Mesenchymal stem cell (in vitro differentiated cells and primary cell): ENCODE results near the gene ZNF33B.
A peak's percentile ranks its signal among the peaks of the same experiment; 100 is the strongest.

Experiments used
- DNase-seq: peaks from one replicate; pipeline ENCODE4 v3.0.0-alpha.2; 2013
- H2AFZ ChIP-seq: one replicate; pipeline ENCODE4 v1.6.1; 2013; ENCODE audit warnings: low read depth, mild to moderate bottlenecking, control low read depth, inconsistent platforms, low read length, moderate library complexity
- H2AK5ac ChIP-seq: 2 replicates; pipeline ENCODE4 v1.6.1; 2013; ENCODE audit warnings: low read length, moderate library complexity, mild to moderate bottlenecking, inconsistent platforms; ENCODE audit not compliant: severe bottlenecking
- H2BK120ac ChIP-seq: one replicate; pipeline ENCODE4 v1.6.1; 2013; ENCODE audit warnings: low read depth, mild to moderate bottlenecking, inconsistent platforms, low read length, moderate library complexity
- H2BK12ac ChIP-seq, 2 experiments: one replicate each; pipeline ENCODE4 v1.6.1; 2013; ENCODE audit warnings: inconsistent platforms in 2 of 2, low read length in 2 of 2, mild to moderate bottlenecking in 2 of 2, moderate library complexity in 2 of 2, control low read depth in 1 of 2
- H2BK15ac ChIP-seq: one replicate; pipeline ENCODE4 v1.6.1; 2013; ENCODE audit warnings: mild to moderate bottlenecking, low read depth, inconsistent platforms; ENCODE audit not compliant: poor library complexity, severe bottlenecking
- H2BK5ac ChIP-seq: 2 replicates; pipeline ENCODE4 v1.6.1; 2013; ENCODE audit warnings: low read depth, mild to moderate bottlenecking, low read length, control low read depth, inconsistent platforms; ENCODE audit not compliant: poor library complexity, severe bottlenecking
- H3K14ac ChIP-seq, 2 experiments: one replicate each; pipeline ENCODE4 v1.6.1; 2013; ENCODE audit warnings: inconsistent platforms in 2 of 2, low read length in 2 of 2, control low read depth in 1 of 2, mild to moderate bottlenecking in 1 of 2, moderate library complexity in 1 of 2
- H3K18ac ChIP-seq, 2 experiments: one replicate each; pipeline ENCODE4 v1.6.1; 2013; ENCODE audit warnings: inconsistent platforms in 2 of 2, low read length in 2 of 2, control low read depth in 1 of 2, low read depth in 1 of 2, mild to moderate bottlenecking in 1 of 2
- H3K23ac ChIP-seq, 2 experiments: one replicate each; pipeline ENCODE4 v1.6.1; 2013; ENCODE audit warnings: inconsistent platforms in 2 of 2, low read length in 2 of 2, mild to moderate bottlenecking in 2 of 2, moderate library complexity in 2 of 2, control low read depth in 1 of 2
- H3K27ac ChIP-seq: 2 replicates; pipeline ENCODE4 v1.5.1; 2013; ENCODE audit warnings: mild to moderate bottlenecking, moderate library complexity, low read length, control low read depth, inconsistent platforms; ENCODE audit not compliant: poor library complexity, severe bottlenecking
- H3K27me3 ChIP-seq, 2 experiments: 2 replicates each; pipeline versions ENCODE4 v1.6.1 to v1.7.0; 2013; ENCODE audit warnings: low read length in 2 of 2, mild to moderate bottlenecking in 2 of 2, moderate library complexity in 2 of 2, control low read depth in 1 of 2, inconsistent platforms in 1 of 2; ENCODE audit not compliant: control insufficient read depth in 1 of 2, insufficient read depth in 1 of 2
- H3K36me3 ChIP-seq, 2 experiments: 2 replicates each; pipeline versions ENCODE4 v1.6.1 to v1.7.0; 2013; ENCODE audit warnings: low read length in 2 of 2, control low read depth in 1 of 2, inconsistent platforms in 1 of 2, low read depth in 1 of 2, mild to moderate bottlenecking in 1 of 2; ENCODE audit not compliant: insufficient read depth in 2 of 2, control insufficient read depth in 1 of 2
- H3K4ac ChIP-seq, 2 experiments: one replicate each; pipeline ENCODE4 v1.6.1; 2013; ENCODE audit warnings: inconsistent platforms in 2 of 2, low read length in 2 of 2, mild to moderate bottlenecking in 2 of 2, moderate library complexity in 2 of 2, control low read depth in 1 of 2, low read depth in 1 of 2
- H3K4me1 ChIP-seq: 2 replicates; pipeline ENCODE4 v1.6.1; 2013; ENCODE audit warnings: low read depth, low read length, control low read depth; ENCODE audit not compliant: control insufficient read depth, insufficient read depth
- H3K4me2 ChIP-seq: 2 replicates; pipeline ENCODE4 v1.6.1; 2013; ENCODE audit warnings: low read length, mild to moderate bottlenecking, inconsistent platforms; ENCODE audit not compliant: poor library complexity, severe bottlenecking
- H3K4me3 ChIP-seq, 2 experiments: 2 replicates each; pipeline versions ENCODE4 v1.5.1 to v1.7.0; 2013; ENCODE audit warnings: low read length in 2 of 2, mild to moderate bottlenecking in 2 of 2, control low read depth in 1 of 2, low read depth in 1 of 2; ENCODE audit not compliant: insufficient read depth in 1 of 2
- H3K79me1 ChIP-seq: replicated peaks from 2 replicates; pipeline ENCODE4 v1.6.1; 2013; ENCODE audit warnings: mild to moderate bottlenecking, control low read depth, low read length, inconsistent platforms; ENCODE audit not compliant: poor library complexity, severe bottlenecking
- H3K9ac ChIP-seq: 2 replicates; pipeline ENCODE4 v1.7.0; 2013; ENCODE audit warnings: mild to moderate bottlenecking, low read length, moderate library complexity
- H3K9me3 ChIP-seq: 2 replicates; pipeline ENCODE4 v1.7.0; 2013; ENCODE audit warnings: mild to moderate bottlenecking, low read length; ENCODE audit not compliant: control insufficient read depth
- H4K8ac ChIP-seq: one replicate; pipeline ENCODE4 v1.6.1; 2013; ENCODE audit warnings: inconsistent platforms, mild to moderate bottlenecking, low read length, moderate library complexity
- H4K91ac ChIP-seq: one replicate; pipeline ENCODE4 v1.6.1; 2013; ENCODE audit warnings: mild to moderate bottlenecking, low read length, inconsistent platforms
- WGBS: methylation state at CpG from one replicate; pipeline ENCODE4 v1.1.7; 2013; ENCODE audit warnings: mixed read lengths; 5-methylcytosine and 5-hydroxymethylcytosine counted together

ZNF33B gene

GRCh38 chr10:42646687-42647640 lies 8.6 kb upstream of the ZNF33B start:
- Histone ChIP-seq H2AFZ (no peak overlapping the region), H3K79me1 (no peaks in the 10 kb centered on the region), H3K23ac (no peak overlapping the region), H3K4me2 (no peak overlapping the region), H3K4me1 (peaks cover 2% of the 10 kb centered on the region), H3K4me3 (no peak overlapping the region), H3K27me3 (no peaks in the 10 kb centered on the region), H3K18ac (no peak overlapping the region), H2BK15ac (no peak overlapping the region), H3K9ac (no peak overlapping the region), H4K91ac (no peak overlapping the region), H3K36me3 (no peaks in the 10 kb centered on the region), H3K27ac (no peak overlapping the region), H3K14ac (no peak overlapping the region), H3K4ac (no peak overlapping the region), H2BK5ac (no peak overlapping the region), H3K9me3 (no peaks in the 10 kb centered on the region), H2BK120ac (no peak overlapping the region), H2BK12ac (no peak overlapping the region), H4K8ac (no peak overlapping the region), H2AK5ac (no peak overlapping the region)
- DNase-seq = no peak
- 81% methylated on average over 11 of the region's 11 CpGs for WGBS

- no peak overlapping the region for H3K9ac ChIP-seq
- H3K4me1 ChIP-seq = peaks cover 4% of the 10 kb centered on the region
- H3K14ac ChIP-seq = peak overlapping the region in 1 of 2 experiments; percentile 24
- H2BK120ac ChIP-seq = no peak overlapping the region
- H3K27ac ChIP-seq = no peak overlapping the region
- no peak overlapping the region for H3K23ac ChIP-seq
- H3K27me3 ChIP-seq = no peaks in the 10 kb centered on the region
- no peak overlapping the region for H2BK5ac ChIP-seq
- no peak overlapping the region for H3K4me2 ChIP-seq
- DNase-seq = no peak
- WGBS = 60% methylated on average over 4 of the region's 4 CpGs
- no peaks in the 10 kb centered on the region for H3K79me1 ChIP-seq
- no peak overlapping the region for H2AK5ac ChIP-seq
- no peak overlapping the region for H2BK12ac ChIP-seq
- H3K18ac ChIP-seq = no peak overlapping the region
- H4K8ac ChIP-seq = no peak overlapping the region
- H3K4ac ChIP-seq = no peak overlapping the region
- no peak overlapping the region for H3K4me3 ChIP-seq
- H2AFZ ChIP-seq = no peak overlapping the region
- H2BK15ac ChIP-seq = no peak overlapping the region
- no peaks in the 10 kb centered on the region for H3K9me3 ChIP-seq
- H3K36me3 ChIP-seq = no peaks in the 10 kb centered on the region
- no peak overlapping the region for H4K91ac ChIP-seq
Observed at GRCh38 chr10:42646214-42646613, 7.8 kb upstream of the ZNF33B start.

- Histone ChIP-seq H2BK15ac (no peak overlapping the region), H3K36me3 (no peaks in the 10 kb centered on the region), H4K91ac (no peak overlapping the region), H3K18ac (no peak overlapping the region), H2AK5ac (no peak overlapping the region), H3K4me1 (peaks cover 4% of the 10 kb centered on the region), H3K4ac (no peak overlapping the region), H2AFZ (no peak overlapping the region), H4K8ac (no peak overlapping the region), H3K23ac (no peak overlapping the region), H3K27ac (no peak overlapping the region), H2BK120ac (no peak overlapping the region), H3K4me2 (no peak overlapping the region), H3K79me1 (no peaks in the 10 kb centered on the region), H3K27me3 (no peaks in the 10 kb centered on the region), H3K9ac (no peak overlapping the region), H3K9me3 (no peaks in the 10 kb centered on the region), H2BK5ac (no peak overlapping the region), H3K4me3 (no peak overlapping the region), H3K14ac (no peak overlapping the region), H2BK12ac (no peak overlapping the region)
- DNase-seq = no peak
- WGBS = 90% methylated on average over 12 of the region's 12 CpGs
Observed at GRCh38 chr10:42645516-42645915, 7.1 kb upstream of the ZNF33B start.

- H4K8ac ChIP-seq = no peak overlapping the region
- no peak overlapping the region for H3K23ac ChIP-seq
- H3K9me3 ChIP-seq = no peaks in the 10 kb centered on the region
- H3K79me1 ChIP-seq = no peaks in the 10 kb centered on the region
- H3K4me1 ChIP-seq = peaks cover 4% of the 10 kb centered on the region
- no peak overlapping the region for H2BK12ac ChIP-seq
- DNase-seq = no peak
- WGBS = 73% methylated on average over 3 of the region's 4 CpGs
- H2AK5ac ChIP-seq = no peak overlapping the region
- H3K18ac ChIP-seq = no peak overlapping the region
- no peaks in the 10 kb centered on the region for H3K36me3 ChIP-seq
- H3K27ac ChIP-seq = no peak overlapping the region
- H3K4me2 ChIP-seq = no peak overlapping the region
- no peak overlapping the region for H3K14ac ChIP-seq
- no peak overlapping the region for H3K9ac ChIP-seq
- no peak overlapping the region for H2BK5ac ChIP-seq
- H4K91ac ChIP-seq = no peak overlapping the region
- H3K4ac ChIP-seq = no peak overlapping the region
- no peak overlapping the region for H2BK120ac ChIP-seq
- no peaks in the 10 kb centered on the region for H3K27me3 ChIP-seq
- H3K4me3 ChIP-seq = no peak overlapping the region
- H2BK15ac ChIP-seq = no peak overlapping the region
- no peak overlapping the region for H2AFZ ChIP-seq
Observed at GRCh38 chr10:42645103-42645502, 6.7 kb upstream of the ZNF33B start.
